ENCODE data around the gene FAM9B.
A peak's percentile ranks its signal among the peaks of the same experiment; 100 is the strongest.
"Not testable (repeated sequence)": the region's sequence is repeated elsewhere in the genome, so short reads cannot be mapped to it uniquely, and the experiment has no call there.

Gene FAM9B

GRCh38 chrX:9033989-9034388 lies at the start of gene FAM9B:
Gene FAM9B, minus strand, starts transcription at chrX:9034127. Its CDS starts 1,141 bp downstream, at chrX:9032986.
- DNase-seq = no peak

DNA sequence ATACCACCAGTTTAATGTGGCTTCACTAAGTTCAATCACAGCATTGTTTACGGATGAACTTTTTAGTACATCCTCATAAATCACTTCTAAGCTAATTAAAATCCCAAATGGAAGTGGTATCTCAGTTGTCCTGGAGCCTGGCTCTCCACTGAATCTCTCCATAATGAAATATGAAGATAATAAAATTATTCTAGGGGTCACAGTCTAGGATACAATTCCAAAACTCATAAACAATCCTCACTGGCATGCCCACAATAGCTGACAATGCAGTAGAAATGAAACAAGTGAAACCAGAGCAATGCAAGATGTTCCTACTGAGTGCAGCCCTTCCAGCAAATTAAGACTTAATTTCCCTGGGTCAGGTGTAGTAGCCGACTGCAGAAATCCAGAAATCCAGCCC lies 47.3 kb upstream of the FAM9B start:
- DNase-seq = no peak

DNA sequence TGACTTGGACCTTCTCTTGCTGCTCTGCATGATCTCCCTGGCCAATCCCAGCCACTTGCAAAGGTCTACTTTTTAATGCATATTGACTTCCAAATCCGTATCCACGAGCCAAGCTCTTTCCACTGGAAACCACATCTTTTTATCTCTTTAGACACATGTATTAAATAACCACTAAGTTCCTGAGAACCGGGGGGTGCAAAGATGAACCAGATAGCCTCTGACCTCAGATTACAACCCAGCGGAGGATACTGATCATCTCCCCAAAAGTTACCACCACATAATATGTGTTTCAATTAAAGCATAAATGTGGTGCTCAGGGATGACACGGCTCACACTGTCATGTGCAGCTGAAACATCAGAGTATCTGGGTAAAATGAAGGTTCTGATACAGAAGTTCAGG lies 40.4 kb upstream of the FAM9B start:
- DNase-seq = no peak

- no peak for DNase-seq
Observed at GRCh38 chrX:9072281-9072680, 38.4 kb upstream of the FAM9B start.

DNA sequence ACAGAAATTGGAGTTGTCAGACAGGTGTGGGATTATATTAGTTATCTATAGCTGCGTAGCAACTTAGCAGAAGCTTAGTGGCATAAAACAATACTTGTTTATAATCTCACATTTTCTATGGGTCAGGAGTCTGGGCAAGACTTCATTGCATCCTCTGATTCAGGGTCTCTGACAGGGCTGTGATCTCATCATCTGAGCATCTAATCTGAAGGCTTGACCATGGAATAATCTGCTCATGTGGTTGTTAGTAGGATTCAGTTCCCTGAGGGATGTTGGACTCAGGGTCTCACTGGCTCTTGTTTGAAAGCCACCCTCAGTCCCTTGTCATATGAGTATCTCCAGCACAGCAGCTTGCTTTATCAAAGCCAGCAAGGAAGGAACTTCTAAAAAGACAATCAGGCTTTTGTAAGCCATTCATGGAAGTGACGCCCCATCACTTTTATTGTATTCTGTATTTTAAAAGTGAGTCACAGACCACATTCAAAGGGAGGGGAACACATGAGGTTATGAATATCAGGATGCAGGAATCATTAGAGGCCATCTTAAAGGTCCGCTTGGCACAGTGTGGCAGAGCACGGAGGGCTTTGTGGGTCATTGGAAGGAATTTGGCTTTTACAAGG lies 37.2 kb upstream of the FAM9B start:
- DNase-seq = no peak

GRCh38 chrX:9069573-9069972 lies 35.6 kb upstream of the FAM9B start:
- no peak for DNase-seq

GRCh38 chrX:9064694-9065093 lies 30.8 kb upstream of the FAM9B start:
- no peak for DNase-seq

GRCh38 chrX:9062641-9063040 lies 28.7 kb upstream of the FAM9B start:
- no peak for DNase-seq

GRCh38 chrX:9055354-9055753 lies 21.4 kb upstream of the FAM9B start:
- DNase-seq = peak; percentile 51

GRCh38 chrX:9052081-9052480 lies 18.2 kb upstream of the FAM9B start:
- DNase-seq = no peak

DNA sequence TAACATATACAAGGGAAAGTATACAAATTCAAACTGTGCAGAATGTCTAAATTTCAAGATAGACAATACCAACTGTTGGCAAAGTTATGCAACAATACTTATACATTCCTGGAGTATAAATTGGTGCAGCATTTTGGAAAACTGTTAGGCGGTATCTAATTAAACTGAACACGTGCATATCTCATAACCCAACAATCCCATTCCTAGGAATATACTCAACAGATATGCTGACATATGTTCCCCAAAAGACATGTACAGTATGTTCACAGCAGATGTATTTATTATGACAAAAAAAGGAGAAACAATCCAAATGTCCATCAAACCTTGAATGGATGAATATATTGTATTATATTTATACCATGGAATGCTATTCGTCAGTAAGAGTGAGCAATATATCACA lies 16.4 kb upstream of the FAM9B start:
- DNase-seq = no peak

DNA sequence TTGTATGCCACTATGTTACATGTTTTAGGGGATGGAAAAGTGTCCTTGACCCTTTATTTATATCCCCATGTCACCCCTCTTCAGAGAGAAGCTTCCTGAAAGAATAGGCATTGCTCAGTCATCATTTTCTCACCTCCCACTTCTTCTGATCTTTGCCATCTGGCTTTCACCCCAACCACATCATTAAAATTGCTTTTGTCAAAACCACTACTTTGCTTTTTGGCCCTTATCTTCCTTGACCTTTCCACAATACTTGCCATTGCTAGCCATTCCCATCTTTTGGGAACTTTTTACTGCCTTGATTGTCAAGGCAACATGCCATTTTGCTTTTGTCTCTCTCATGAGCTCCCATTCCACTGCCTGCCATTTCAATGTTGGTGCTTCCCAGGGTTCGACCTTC lies 14.9 kb upstream of the FAM9B start:
- DNase-seq = no peak

DNA sequence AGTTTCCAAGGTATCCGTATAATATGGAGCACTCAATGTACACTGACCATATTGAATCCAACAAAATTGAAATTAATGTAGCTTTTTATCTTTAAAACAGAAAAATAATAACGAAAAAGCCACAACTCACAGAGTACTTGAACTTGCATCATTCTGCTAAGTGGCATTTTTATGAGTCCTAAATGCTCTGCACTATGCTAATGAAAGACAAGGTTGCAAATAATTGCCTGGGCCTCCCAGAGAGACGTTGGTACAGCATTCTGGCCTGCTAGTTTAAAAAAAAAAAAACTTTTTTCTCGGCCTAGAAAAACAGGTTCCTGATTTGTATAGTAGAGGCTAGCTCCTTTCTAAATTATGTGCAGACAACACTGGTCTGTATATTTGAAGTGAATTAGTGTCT lies 4.3 kb upstream of the FAM9B start:
- no peak for DNase-seq

- DNase-seq = no peak
Observed at GRCh38 chrX:9037296-9037695, 3.4 kb upstream of the FAM9B start.

GRCh38 chrX:9033586-9033985 lies 341 bp downstream of the FAM9B start:
- DNase-seq = no peak

GRCh38 chrX:9033179-9033578 lies 748 bp downstream of the FAM9B start:
- no peak for DNase-seq

- no peak for DNase-seq
Observed at GRCh38 chrX:9023293-9023692, 10.6 kb downstream of the FAM9B start.

DNA sequence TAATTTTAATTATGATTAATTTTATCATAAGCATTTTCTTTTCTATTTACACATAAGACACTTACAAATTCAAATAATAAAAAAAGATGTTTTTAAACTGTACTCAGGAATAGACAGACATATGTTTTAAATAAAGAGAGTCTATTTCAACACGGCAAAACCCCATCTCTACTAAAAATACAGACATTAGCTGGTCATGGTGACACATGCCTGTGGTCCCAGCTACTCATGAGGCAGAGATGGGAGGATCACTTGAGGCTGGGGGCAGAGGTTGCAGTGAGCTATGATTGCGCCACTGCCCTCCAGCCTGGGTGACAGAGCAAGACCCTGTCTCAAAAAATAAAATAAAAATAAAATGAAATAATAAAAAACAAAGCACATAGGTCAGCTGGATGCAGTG lies 14.8 kb downstream of the FAM9B start:
- no peak for DNase-seq

- DNase-seq = not testable (repeated sequence)
Observed at GRCh38 chrX:9018332-9018731, 15.6 kb downstream of the FAM9B start.

DNA sequence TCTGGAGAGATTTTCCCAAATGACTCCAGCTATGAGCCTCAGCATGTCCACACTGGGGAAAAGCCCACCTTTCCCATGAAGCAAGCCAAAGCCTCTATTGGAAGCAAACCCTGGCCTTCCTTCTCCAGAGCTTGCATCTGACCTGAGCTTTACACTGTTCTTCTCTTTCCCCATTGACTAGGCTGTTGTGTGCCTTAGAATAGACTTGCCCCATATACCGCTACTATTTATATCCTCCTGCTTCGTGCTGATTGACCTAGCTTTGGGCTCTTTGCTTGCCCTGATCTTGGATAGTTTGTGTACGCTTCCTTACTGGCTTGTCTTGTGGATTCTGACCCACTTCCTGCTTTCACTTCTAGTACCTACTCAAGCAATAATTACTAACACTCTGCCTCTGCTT lies 30.9 kb downstream of the FAM9B start:
- DNase-seq = peak; percentile 6

DNA sequence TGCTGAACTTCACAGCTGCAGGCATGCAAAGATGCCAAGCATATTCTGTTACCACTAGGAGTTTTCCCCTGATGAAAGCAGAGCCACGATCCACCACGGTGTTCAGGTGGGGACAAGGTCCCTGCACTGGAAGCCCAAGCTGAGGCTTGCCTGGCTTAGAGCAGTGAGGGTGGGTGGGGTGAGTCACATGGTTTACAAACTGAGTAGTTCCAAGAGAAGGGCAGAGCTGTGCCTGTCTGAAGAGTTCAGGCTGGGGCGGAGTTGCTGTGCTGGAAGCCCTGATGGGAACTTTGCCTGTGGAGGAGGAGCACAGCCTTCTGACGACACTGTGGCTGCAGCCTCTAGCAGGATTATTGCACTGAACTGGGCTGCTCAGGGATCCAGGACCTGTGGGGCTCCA lies 45.5 kb downstream of the FAM9B start:
- peak; percentile 1 for DNase-seq

DNA sequence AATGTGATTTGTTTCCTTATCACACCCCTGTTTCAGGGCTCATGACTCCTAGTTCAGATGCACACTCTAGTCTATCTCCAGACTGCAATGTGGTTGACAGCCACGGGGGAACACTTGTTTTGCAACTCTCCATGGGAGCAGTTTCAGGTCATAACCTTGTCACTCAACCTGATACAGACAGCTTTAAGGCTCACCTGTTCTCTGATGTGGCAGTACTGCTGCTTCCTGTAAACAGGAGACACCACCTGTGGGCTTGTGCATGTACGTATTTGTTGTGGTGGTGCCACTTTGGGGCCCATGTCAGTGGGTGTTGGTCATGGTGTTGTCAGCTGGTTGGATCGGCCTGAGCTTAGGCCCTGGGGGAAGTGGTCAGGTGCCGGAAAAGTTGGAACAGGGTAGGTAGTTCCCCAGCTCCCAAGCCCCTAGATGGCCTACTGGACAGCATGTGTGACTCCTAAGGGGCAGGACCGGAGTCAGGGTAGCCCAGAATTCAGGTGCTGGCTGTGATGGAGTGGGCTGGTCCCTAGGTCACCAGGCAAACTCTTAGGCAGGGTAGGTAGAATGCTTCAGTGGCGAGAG lies 46.2 kb downstream of the FAM9B start:
- DNase-seq = no peak

DNA sequence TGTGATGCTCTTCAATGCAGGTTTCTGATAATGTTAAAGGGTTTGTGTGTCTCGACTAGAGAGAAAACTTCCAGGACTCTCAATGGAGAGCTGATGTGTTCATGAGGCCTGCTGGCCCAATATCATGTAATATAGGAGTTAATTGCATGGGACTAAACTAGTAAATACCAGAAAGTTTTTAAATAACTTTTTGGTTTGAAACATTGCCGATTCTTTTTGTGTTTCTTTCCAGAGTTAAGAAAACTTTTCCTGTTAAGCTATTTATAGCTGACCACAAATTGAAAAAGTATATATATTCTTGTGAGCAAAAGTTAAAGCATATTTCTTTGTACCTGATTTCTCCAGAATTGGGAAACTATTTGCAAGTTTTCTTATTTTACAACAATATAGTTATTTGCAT lies 49.7 kb downstream of the FAM9B start:
- no peak for DNase-seq

- no peak for DNase-seq
Observed at GRCh38 chrX:8981723-8982122, 52.2 kb downstream of the FAM9B start.

- DNase-seq = peak; percentile 50
Observed at GRCh38 chrX:8980756-8981155, 53.2 kb downstream of the FAM9B start.
